Measurements from ENCODE around the gene SH3TC2. TPM values are rescaled to one million over a fixed set of nuclear protein-coding genes. Genes with fewer than 3 reads are reported as not detected.

Gene SH3TC2
- total and polyA plus RNA-seq, 2 of the 4 experiments (the other 2 are of a cell fraction) = 3.4 to 7.9 TPM

DNA sequence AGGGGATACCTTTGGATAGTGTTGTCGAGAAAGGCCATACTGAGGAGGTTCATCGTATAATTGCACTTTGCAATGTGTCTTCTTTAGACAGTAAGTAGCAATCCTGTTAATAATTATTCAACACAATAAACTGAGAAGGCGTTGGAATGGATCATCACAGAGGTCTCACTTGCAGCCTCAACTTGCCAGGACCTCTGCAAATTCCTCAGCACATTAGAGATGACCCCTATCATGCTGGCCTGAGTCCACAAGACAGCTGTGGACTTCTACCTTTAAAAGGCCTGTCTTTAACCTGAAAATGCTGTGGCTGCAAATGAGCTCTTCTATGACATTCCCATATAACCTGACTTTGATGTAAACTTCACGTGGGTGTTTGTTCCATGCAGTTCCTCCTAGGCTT lies 14.1 kb downstream of the SH3TC2 start:
- no peak overlapping the region for H2AFZ ChIP-seq (replicated peaks; ENCODE audit: low read length, poor library complexity)
- H3K9me3 ChIP-seq (ENCODE audit: control insufficient read depth, insufficient read depth, low read length) = no peaks in the 10 kb centered on the region
- H3K9me1 ChIP-seq (ENCODE audit: insufficient read depth, low read length) = 0 out of 2 replicates have a peak, but pooled peaks cover 5% of the 10 kb centered on the region
- no peak overlapping the region for H3K4ac ChIP-seq (ENCODE audit: low read depth, low read length)
- in situ Hi-C loops (cut with MboI; ENCODE audit: low sequenced_read_pairs) = loop anchor here (25.0 kb wide), 1 partner anchor 862 kb away; no protein-coding TSS in a partner anchor
- no TSS peak for BruUV-seq (replicated peaks)
- no peak overlapping the region for H2AK5ac ChIP-seq (ENCODE audit: low read depth, low read length)
- H3K9ac ChIP-seq (ENCODE audit: low read depth, low read length) = no peak overlapping the region
- ATAC-seq (ENCODE audit: low read depth) (no peak), DNase-seq (no peak)
- no peak overlapping the region for H2BK15ac ChIP-seq (ENCODE audit: low read depth, low read length)
- H2AK9ac ChIP-seq (replicated peaks; ENCODE audit: low read depth, low read length, poor library complexity) = no peak overlapping the region
- WGBS, 2 experiments (ENCODE audit: extremely low coverage in 2 of 2, insufficient read length in 1 of 2) = 83% methylated on average over 1 of the region's 4 CpGs; no CpG with 5 or more reads in 1 of the 2 experiments
- no peaks in the 10 kb centered on the region for H3K79me1 ChIP-seq (ENCODE audit: low read depth in 1 of 2, low read length in 2 of 2)
- TF ChIP-seq SMC3 (IDR thresholded peaks at IDR 0.05; ENCODE audit: low read depth, low read length) (no peak), RAD21 (IDR thresholded peaks at IDR 0.05; ENCODE audit: low read length) (no peak), CTCF (conservative IDR thresholded peaks at IDR 0.05; ENCODE audit: low read depth, low read length) (no peak), ELK1 (IDR thresholded peaks at IDR 0.05; ENCODE audit: borderline replicate concordance, low read depth, low read length) (no peak), MAZ (IDR thresholded peaks at IDR 0.05; ENCODE audit: borderline replicate concordance, low read depth, low read length) (no peak), MAFK (IDR thresholded peaks at IDR 0.05; ENCODE audit: low read depth, low read length) (no peak), CHD1 (IDR thresholded peaks at IDR 0.05; ENCODE audit: low read depth, low read length) (no peak), BHLHE40 (IDR thresholded peaks at IDR 0.05; ENCODE audit: low read depth, low read length) (no peak), FOS (IDR thresholded peaks at IDR 0.05; ENCODE audit: low read depth, low read length) (no peak)
- TF ChIP-seq, protein P1, sequence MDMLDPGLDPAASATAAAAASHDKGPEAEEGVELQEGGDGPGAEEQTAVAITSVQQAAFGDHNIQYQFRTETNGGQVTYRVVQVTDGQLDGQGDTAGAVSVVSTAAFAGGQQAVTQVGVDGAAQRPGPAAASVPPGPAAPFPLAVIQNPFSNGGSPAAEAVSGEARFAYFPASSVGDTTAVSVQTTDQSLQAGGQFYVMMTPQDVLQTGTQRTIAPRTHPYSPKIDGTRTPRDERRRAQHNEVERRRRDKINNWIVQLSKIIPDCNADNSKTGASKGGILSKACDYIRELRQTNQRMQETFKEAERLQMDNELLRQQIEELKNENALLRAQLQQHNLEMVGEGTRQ (IDR thresholded peaks at IDR 0.05; ENCODE audit: low read depth, low read length) = no peak
- no peak overlapping the region for H3K4me3 ChIP-seq (ENCODE audit: insufficient read depth, low read depth, low read length)
- POLR2A ChIA-PET (ENCODE audit: unreplicated experiment) = no interaction called here
- no peak overlapping the region for H2BK120ac ChIP-seq (ENCODE audit: low read depth, low read length)
- dilution Hi-C loops (cut with HindIII; ENCODE audit: low sequenced_read_pairs, unreplicated experiment) = no loop called here
- CTCF ChIA-PET = no interaction called here
- H3K18ac ChIP-seq (ENCODE audit: low read depth, low read length) = no peak overlapping the region
- no peak overlapping the region for H4K5ac ChIP-seq (ENCODE audit: low read depth, low read length)
- no peak overlapping the region for H2BK5ac ChIP-seq (ENCODE audit: low read depth, low read length, poor library complexity, severe bottlenecking)
- intact Hi-C loops (cut with micrococcal nuclease) = no loop called here
- no peak overlapping the region for H4K8ac ChIP-seq (ENCODE audit: low read depth in 2 of 2, low read length in 2 of 2)
- no peaks in the 10 kb centered on the region; the same call in 1 of the 2 replicates for H3K36me3 ChIP-seq (ENCODE audit: control insufficient read depth, insufficient read depth, low read length)
- no peak overlapping the region for H4K91ac ChIP-seq (ENCODE audit: insufficient read depth, low read depth, low read length)
- H3K27me3 ChIP-seq (ENCODE audit: control insufficient read depth, insufficient read depth, low read length) = no peaks in the 10 kb centered on the region
- H3K23ac ChIP-seq (ENCODE audit: low read depth, low read length) = no peak overlapping the region
- H3K4me1 ChIP-seq (ENCODE audit: control insufficient read depth, insufficient read depth, low read length) = peaks cover 5% of the 10 kb centered on the region; the same call in 1 of the 2 replicates
- no peaks in the 10 kb centered on the region for H4K20me1 ChIP-seq (ENCODE audit: insufficient read depth, low read length)
- no peak overlapping the region for H2BK20ac ChIP-seq (ENCODE audit: low read depth, low read length)
- H3K14ac ChIP-seq (replicated peaks; ENCODE audit: low read depth, low read length) = no peak overlapping the region
- H3K56ac ChIP-seq (ENCODE audit: extremely low read depth, insufficient read depth, low read length) = no peak overlapping the region
- H3K4me2 ChIP-seq (ENCODE audit: low read depth, low read length) = no peak overlapping the region
- no peak overlapping the region for H3K27ac ChIP-seq (ENCODE audit: insufficient read depth, low read length)

All from IMR-90 (cell line).